ENCODE measurements around the gene PSMD8.

The PSMD8 gene

GRCh38 chr19:38433268-38433733 is 58.9 kb downstream of the PSMD8 start, which contains the start of gene RYR1:
Gene RYR1 (plus strand): TSS chr19:38433691. CDS start chr19:38433830, 139 bp downstream.
- Histone ChIP-seq H3K9ac (ENCODE audit: low read depth, low read length, poor library complexity, severe bottlenecking) (no peak within 1 kb of the TSS), H2AFZ (ENCODE audit: low read length) (no peak within 1 kb of the TSS), H3K4me2 (ENCODE audit: low read depth, low read length, poor library complexity, severe bottlenecking) (no peak within 1 kb of the TSS), H3K36me3 (ENCODE audit: insufficient read depth, low read length) (no peaks in the 10 kb centered on the region), H3K79me2 (ENCODE audit: insufficient read depth, low read length) (no peaks in the 10 kb centered on the region), H3K9me3 (ENCODE audit: insufficient read depth, low read depth, low read length) (no peaks in the 10 kb centered on the region), H3K9me2 (replicated peaks; ENCODE audit: low read depth, low read length) (no peaks in the 10 kb centered on the region), H3K4me1 (ENCODE audit: insufficient read depth, low read length, poor library complexity, severe bottlenecking) (peaks cover 5% of the 10 kb centered on the region), H3K27me3 (ENCODE audit: insufficient read depth, low read length, poor library complexity, severe bottlenecking) (no peaks in the 10 kb centered on the region), H3F3A (ENCODE audit: low read depth) (no peaks in the 10 kb centered on the region), H4K20me1 (ENCODE audit: insufficient read depth, low read length, poor library complexity, severe bottlenecking) (no peaks in the 10 kb centered on the region), H3K4me3 (ENCODE audit: low read length, poor library complexity, severe bottlenecking) (no peak within 1 kb of the TSS)
- TF ChIP-seq CTCF (conservative IDR thresholded peaks at IDR 0.05; ENCODE audit: low read length) (no peak), EZH2phosphoT487 (IDR thresholded peaks at IDR 0.05; ENCODE audit: borderline replicate concordance) (no peak)
